Thymus (tissue), 11 donors: Measurements from ENCODE around the gene JAG2. TPM values are rescaled to one million over a fixed set of nuclear protein-coding genes. Genes with fewer than 3 reads are reported as not detected.
"Not testable (repeated sequence)": the region's sequence is repeated elsewhere in the genome, so short reads cannot be mapped to it uniquely, and the experiment has no call there.

Source experiments
- DNase-seq, 9 donors: peaks; one replicate each; pipeline ENCODE4 v3.0.0-alpha.2; 2013; ENCODE audit warnings: low spot score in 9 of 9, low read depth in 6 of 9, missing footprints in 1 of 9
- H3K27ac ChIP-seq, 2 donors: one replicate each; pipeline ENCODE4 v1.5.1; 2013; ENCODE audit warnings: control low read depth in 1 of 2, low read depth in 1 of 2, low read length in 1 of 2, mild to moderate bottlenecking in 1 of 2, moderate library complexity in 1 of 2
- H3K27me3 ChIP-seq, 2 donors: one replicate each; pipeline ENCODE4 v1.5.1; 2013; ENCODE audit warnings: low read length in 1 of 2; ENCODE audit not compliant: control insufficient read depth in 2 of 2, insufficient read depth in 1 of 2
- H3K36me3 ChIP-seq, 2 donors: one replicate each; pipeline ENCODE4 v1.5.1; 2013; ENCODE audit warnings: low read length in 1 of 2, mild to moderate bottlenecking in 1 of 2, moderate library complexity in 1 of 2; ENCODE audit not compliant: control insufficient read depth in 2 of 2, insufficient read depth in 2 of 2
- H3K4me1 ChIP-seq, 2 donors: one replicate each; pipeline ENCODE4 v1.5.1; 2013; ENCODE audit warnings: low read length in 2 of 2; ENCODE audit not compliant: control insufficient read depth in 2 of 2, insufficient read depth in 2 of 2
- H3K4me3 ChIP-seq, 2 donors: one replicate each; pipeline ENCODE4 v1.5.1; 2013; ENCODE audit warnings: low read length in 2 of 2, control low read depth in 1 of 2, mild to moderate bottlenecking in 1 of 2
- H3K9me3 ChIP-seq, 2 donors: one replicate each; pipeline ENCODE4 v1.5.1; 2013; ENCODE audit warnings: low read length in 1 of 2, mild to moderate bottlenecking in 1 of 2; ENCODE audit not compliant: control insufficient read depth in 2 of 2, insufficient read depth in 1 of 2
- WGBS: extraction: QIAGEN DNeasy Blood & Tissue Kit; methylation state at CpG from one replicate; pipeline ENCODE4 v1.1.7; 2013; 5-methylcytosine and 5-hydroxymethylcytosine counted together
- polyA plus RNA-seq: library from polyadenylated mRNA; stranded (reverse); fragments of 200-250 nt; gene quantifications from one replicate; pipeline ENCODE4 v1.2.3, GENCODE V29; 2013
- total RNA-seq: library from RNA; stranded (reverse); fragments of 120-200 nt; gene quantifications from one replicate; pipeline ENCODE4 v1.2.4, GENCODE V29; 2013
- donor health status: healthy.

JAG2 gene
- total and polyA plus RNA-seq, 2 donors = 8.8 to 40.8 TPM

DNA sequence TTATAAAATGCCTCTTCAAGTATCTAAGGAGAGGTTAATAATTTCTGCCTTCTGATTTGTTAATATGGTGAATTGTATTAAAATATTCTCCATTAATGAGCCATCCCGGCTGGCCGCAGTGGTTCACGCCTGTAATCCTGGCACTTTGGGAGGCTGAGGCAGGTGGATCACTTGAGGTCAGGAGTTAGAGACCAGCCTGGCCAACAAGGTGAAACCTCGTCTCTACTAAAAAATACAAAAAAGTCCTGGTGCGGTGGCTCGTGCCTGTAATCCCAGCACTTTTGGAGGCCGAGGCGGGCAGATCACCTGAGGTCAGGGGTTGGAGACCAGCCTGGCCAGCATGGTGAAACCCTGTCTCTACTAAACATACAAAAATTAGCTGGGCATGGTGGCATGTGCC is 59.3 kb downstream of the JAG2 start:
- not testable (repeated sequence) for H3K4me1 ChIP-seq, H3K36me3 ChIP-seq, H3K9me3 ChIP-seq, H3K27ac ChIP-seq, H3K27me3 ChIP-seq, H3K4me3 ChIP-seq, DNase-seq
- 98% methylated on average over 8 of the region's 8 CpGs for WGBS

DNA sequence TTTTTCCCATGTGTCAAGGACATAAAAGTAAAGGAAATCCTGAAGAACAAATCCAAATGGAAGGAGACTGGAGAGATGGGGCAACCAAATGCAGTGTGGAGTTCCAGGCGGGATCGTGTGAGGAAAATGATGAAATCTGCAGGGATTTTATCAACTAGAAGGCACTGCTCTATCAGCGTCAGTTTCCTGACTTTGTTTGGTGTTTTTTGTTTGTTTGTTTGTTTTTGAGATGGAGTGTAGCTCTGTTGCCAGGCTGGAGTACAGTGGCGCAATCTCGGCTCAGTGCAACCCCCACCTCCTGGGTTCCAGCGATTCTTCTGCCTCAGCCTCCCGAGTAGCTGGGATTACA is 60.1 kb downstream of the JAG2 start:
- Histone ChIP-seq H3K27me3 (no peaks in the 10 kb centered on the region), H3K36me3 (no peaks in the 10 kb centered on the region), H3K27ac (no peak overlapping the region), H3K4me1 (no peaks in the 10 kb centered on the region), H3K9me3 (no peaks in the 10 kb centered on the region), H3K4me3 (no peak overlapping the region)
- WGBS = 88% methylated on average over 7 of the region's 7 CpGs
- no peak for DNase-seq

DNA sequence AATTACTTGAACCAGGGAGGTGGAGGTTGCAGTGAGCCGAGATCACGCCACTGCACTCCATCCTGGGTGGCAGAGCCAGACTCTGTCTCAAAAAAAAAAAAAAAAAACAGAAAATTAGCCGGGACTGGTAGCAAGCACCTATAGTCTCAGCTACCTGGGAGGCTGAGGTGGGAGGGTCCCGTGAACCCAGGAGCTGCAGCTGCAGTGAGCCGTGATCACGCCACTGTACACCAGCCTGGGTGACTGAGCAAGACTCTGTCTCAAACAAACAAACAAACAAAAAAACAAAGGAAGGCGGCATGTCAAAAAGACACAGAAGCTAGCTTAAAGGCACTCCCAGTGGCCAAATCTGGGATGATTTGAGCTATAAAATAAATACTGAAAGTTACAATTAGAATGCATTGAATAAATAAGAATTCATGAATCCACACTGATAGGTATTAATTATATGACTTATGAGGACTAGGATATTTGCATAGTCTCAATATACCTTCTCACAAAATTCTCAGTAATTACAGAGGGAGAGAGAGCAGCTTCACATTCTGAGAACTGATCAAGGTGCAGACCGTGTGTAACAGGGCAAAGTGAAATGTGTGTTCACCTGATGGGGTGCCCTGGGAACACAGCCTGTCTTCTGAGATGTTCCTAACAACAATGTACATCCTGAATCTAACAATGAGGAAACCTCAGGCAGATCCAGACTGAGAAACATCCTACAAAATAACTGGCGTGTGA is 60.6 kb downstream of the JAG2 start:
- DNase-seq = no peak
- no peaks in the 10 kb centered on the region for H3K4me1 ChIP-seq
- H3K27ac ChIP-seq = no peak overlapping the region
- no peaks in the 10 kb centered on the region for H3K36me3 ChIP-seq
- H3K9me3 ChIP-seq = no peaks in the 10 kb centered on the region
- H3K4me3 ChIP-seq = no peak overlapping the region
- 86% methylated on average over 9 of the region's 9 CpGs for WGBS
- H3K27me3 ChIP-seq = no peaks in the 10 kb centered on the region

DNA sequence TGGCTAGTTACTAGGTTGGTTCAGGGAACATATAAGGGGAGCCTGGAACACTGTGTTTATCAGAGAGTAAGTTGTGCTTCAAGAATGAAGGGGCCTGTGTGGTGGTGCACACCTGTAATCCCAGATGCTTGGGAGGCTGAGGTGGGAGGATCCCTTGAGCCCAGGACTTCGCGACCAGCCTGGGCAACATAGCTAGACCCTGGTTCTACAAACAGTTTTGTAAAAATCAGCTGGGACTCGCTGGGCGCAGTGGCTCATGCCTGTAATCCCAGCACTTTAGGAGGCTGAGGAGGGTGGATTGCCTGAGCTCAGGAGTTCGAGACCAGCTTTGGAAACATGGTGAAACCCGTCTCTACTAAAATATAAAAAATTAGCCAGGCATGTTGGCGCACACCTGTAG is 61.2 kb downstream of the JAG2 start:
- peaks cover 0 to under 1% of the 10 kb centered on the region in 2 donors for H3K27me3 ChIP-seq
- no peak for DNase-seq
- no peak overlapping the region for H3K27ac ChIP-seq
- H3K9me3 ChIP-seq = no peaks in the 10 kb centered on the region
- H3K4me3 ChIP-seq = no peak overlapping the region
- H3K36me3 ChIP-seq = no peaks in the 10 kb centered on the region
- WGBS = 97% methylated on average over 7 of the region's 7 CpGs
- no peaks in the 10 kb centered on the region for H3K4me1 ChIP-seq

DNA sequence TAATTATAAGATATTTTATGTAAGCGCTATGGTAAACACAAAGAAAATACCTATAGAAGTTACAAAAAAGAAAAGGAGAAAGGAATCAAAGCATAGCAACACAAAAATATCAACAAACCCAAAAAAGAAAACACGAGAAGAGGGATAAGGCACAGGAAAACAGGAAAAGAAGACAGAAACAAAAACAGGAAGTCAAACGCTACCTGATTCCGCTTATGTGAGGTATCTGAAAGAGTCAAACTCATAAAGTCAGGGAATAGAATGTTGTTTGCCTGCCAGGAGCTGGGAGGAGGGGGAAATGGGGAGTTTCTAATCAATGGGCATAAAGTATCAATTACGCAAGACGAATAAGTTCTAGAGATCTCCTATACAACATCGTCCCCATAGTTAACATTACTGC is 63.4 kb downstream of the JAG2 start:
- no peak overlapping the region for H3K27ac ChIP-seq
- H3K9me3 ChIP-seq = no peaks in the 10 kb centered on the region
- no peaks in the 10 kb centered on the region for H3K4me1 ChIP-seq
- DNase-seq = no peak
- H3K27me3 ChIP-seq = peaks cover 0 to 6% of the 10 kb centered on the region in 2 donors
- WGBS = 64% methylated on average over 7 of the region's 7 CpGs
- H3K4me3 ChIP-seq = no peak overlapping the region
- H3K36me3 ChIP-seq = no peaks in the 10 kb centered on the region

DNA sequence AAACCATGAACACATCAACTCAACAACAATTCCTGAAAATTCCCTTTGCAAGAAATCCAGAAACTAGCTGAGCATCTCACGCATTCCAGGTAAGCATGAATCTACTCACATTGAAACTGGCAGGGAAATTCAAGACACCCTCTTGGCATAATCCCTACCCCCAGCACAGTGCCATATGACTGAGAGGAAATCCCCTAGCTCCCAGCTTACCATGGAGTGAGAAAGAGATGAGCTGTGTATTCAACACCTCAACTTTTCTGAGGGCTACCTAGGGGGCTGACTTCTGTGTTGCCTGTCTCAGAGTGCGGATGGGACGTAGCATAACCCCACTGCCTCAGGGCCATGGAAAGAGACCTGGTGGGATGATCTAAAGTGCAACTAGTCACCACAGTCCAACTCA is 65.7 kb downstream of the JAG2 start:
- Histone ChIP-seq H3K4me1 (no peaks in the 10 kb centered on the region), H3K4me3 (no peak overlapping the region), H3K27ac (no peak overlapping the region), H3K36me3 (no peaks in the 10 kb centered on the region), H3K9me3 (peaks cover 0 to 4% of the 10 kb centered on the region in 2 donors), H3K27me3 (peaks cover 0 to 6% of the 10 kb centered on the region in 2 donors)
- no peak for DNase-seq
- WGBS = 94% methylated on average over 3 of the region's 3 CpGs

DNA sequence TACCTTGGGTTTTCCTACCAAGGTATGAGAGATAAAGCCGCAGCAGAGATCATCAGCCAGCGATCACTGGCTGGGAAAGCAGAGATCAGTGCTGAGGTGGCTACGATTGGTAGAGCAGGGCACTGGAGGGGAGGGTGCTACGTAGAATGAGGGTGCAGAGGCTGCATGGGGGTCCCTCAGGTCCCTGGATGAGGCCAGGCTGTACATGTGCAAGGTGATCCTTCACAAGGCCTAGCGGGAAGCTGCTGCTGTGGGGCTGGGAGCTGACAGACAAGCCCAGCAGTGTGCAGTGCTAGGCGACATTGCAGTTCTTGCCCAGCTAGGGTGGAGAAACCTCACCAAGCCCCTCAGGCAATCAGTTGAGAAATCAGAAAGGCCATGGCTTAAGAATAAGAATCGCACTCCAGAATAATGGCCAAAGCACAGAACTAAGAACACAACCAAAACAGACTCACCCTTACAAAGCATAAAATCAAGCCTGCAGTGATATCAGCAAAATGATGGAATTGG is 66.2 kb downstream of the JAG2 start:
- H3K27ac ChIP-seq = no peak overlapping the region
- H3K4me3 ChIP-seq = no peak overlapping the region
- peaks cover 0 to 8% of the 10 kb centered on the region in 2 donors for H3K27me3 ChIP-seq
- no peaks in the 10 kb centered on the region for H3K36me3 ChIP-seq
- H3K9me3 ChIP-seq = peaks cover 0 to 4% of the 10 kb centered on the region in 2 donors
- WGBS = 96% methylated on average over 7 of the region's 7 CpGs
- peaks cover 0 to 2% of the 10 kb centered on the region in 2 donors for H3K4me1 ChIP-seq
- DNase-seq = no peak

DNA sequence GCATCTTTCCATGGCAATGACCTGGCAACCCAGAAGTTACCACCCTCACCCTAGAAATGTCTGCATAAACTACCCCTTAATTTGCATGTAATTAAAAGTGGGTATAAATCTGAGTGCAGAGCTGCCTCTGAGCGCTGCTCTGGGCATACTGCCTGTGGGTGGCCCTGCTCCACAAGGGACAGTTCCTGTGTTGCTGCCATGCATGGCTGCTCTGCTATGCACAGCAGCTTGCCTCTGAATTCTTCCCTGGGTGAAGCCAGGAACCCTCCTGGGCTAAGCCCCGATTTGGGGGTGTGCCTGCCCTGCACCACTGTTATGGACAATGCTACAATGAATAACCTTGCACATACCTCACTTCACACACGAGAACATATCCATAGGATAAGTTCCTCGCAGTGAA is 67.7 kb downstream of the JAG2 start:
- DNase-seq = no peak
- Histone ChIP-seq H3K9me3 (peaks cover 0 to 4% of the 10 kb centered on the region in 2 donors), H3K4me1 (peaks cover 0 to 2% of the 10 kb centered on the region in 2 donors), H3K27me3 (peaks cover 0 to 10% of the 10 kb centered on the region in 2 donors), H3K4me3 (no peak overlapping the region), H3K36me3 (no peaks in the 10 kb centered on the region), H3K27ac (no peak overlapping the region)
- WGBS = 90% methylated on average over 4 of the region's 4 CpGs

DNA sequence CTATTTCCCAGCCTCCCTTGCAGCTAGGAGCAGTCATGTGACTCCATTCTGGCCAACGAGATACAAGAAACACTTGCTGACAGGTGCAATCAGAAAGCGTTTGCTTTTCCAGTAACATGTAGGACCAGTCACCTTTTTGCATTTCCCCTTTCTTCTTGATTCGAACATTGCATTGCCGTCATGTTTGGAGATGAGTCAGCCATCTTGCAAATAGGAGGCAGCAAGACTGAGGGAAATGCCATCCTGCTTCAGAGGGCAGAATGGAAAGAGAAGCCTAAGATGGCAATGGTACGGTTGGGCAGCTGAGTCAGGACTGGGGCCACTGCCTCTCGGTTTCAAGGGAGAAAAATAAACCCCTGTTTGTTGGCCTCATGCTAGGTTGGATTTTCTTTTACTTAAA is 68.8 kb downstream of the JAG2 start:
- Histone ChIP-seq H3K27ac (no peak overlapping the region), H3K4me1 (peaks cover 0 to 2% of the 10 kb centered on the region in 2 donors), H3K36me3 (no peaks in the 10 kb centered on the region), H3K27me3 (peaks cover 4 to 20% of the 10 kb centered on the region in 2 donors), H3K4me3 (no peak overlapping the region), H3K9me3 (peaks cover 0 to 4% of the 10 kb centered on the region in 2 donors)
- 93% methylated on average over 6 of the region's 6 CpGs for WGBS
- no peak for DNase-seq
